Measurements from ENCODE around the gene IGFBP6. TPM values are rescaled to one million over a fixed set of nuclear protein-coding genes. Genes with fewer than 3 reads are reported as not detected.

Gene IGFBP6
- total RNA-seq, 1 experiment from 2014 or later = 6.4 TPM

DNA sequence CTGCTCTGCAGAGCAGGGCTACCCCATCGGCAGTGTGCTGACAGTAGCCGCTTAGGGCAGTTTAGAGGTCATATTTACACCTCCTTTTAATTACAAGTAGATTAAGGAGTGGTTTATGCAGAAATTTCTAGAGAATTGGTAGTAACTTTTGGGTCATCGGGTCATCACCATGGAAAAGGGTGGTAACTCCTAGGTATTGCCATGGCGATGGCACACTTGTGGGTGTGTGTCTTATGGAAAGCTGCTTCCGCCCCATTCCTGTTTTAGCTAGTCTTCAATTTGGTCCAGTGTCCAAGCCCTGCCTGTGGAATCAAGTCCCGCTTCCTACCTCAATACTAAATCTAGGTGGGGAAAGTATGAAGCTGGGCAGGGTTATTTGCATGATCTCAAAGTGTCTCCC lies 53.6 kb downstream of the IGFBP6 start:
- Mint-ChIP-seq H3K27ac (no peak overlapping the region), H3K9me3 (no peaks in the 10 kb centered on the region), H3K36me3 (no peaks in the 10 kb centered on the region), H3K4me3 (no peak overlapping the region), H3K27me3 (ENCODE audit: low read depth) (peaks cover 43% of the 10 kb centered on the region), H3K4me1 (peaks cover 3% of the 10 kb centered on the region; the same call in 1 of the 2 replicates)
- ATAC-seq = no peak
- ChIA-PET POLR2A (no interaction called here), CTCF (interaction anchor here (1.2 to 1.6 kb wide), 5 partner anchors 8 to 171 kb away, joined by 3 to 6 read pairs (median 3); partner anchors contain the start of gene AAAS)
- no peak for DNase-seq (ENCODE audit: low spot score)
- TF ChIP-seq, protein P1, sequence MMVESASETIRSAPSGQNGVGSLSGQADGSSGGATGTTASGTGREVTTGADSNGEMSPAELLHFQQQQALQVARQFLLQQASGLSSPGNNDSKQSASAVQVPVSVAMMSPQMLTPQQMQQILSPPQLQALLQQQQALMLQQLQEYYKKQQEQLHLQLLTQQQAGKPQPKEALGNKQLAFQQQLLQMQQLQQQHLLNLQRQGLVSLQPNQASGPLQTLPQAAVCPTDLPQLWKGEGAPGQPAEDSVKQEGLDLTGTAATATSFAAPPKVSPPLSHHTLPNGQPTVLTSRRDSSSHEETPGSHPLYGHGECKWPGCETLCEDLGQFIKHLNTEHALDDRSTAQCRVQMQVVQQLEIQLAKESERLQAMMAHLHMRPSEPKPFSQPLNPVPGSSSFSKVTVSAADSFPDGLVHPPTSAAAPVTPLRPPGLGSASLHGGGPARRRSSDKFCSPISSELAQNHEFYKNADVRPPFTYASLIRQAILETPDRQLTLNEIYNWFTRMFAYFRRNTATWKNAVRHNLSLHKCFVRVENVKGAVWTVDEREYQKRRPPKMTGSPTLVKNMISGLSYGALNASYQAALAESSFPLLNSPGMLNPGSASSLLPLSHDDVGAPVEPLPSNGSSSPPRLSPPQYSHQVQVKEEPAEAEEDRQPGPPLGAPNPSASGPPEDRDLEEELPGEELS (CRISPR knock-in tag; IDR thresholded peaks at IDR 0.05) = no peak
- no peak for TF ChIP-seq OVOL2 (CRISPR knock-in tag; IDR thresholded peaks at IDR 0.05; ENCODE audit: borderline replicate concordance)
- TF ChIP-seq, protein P2, sequence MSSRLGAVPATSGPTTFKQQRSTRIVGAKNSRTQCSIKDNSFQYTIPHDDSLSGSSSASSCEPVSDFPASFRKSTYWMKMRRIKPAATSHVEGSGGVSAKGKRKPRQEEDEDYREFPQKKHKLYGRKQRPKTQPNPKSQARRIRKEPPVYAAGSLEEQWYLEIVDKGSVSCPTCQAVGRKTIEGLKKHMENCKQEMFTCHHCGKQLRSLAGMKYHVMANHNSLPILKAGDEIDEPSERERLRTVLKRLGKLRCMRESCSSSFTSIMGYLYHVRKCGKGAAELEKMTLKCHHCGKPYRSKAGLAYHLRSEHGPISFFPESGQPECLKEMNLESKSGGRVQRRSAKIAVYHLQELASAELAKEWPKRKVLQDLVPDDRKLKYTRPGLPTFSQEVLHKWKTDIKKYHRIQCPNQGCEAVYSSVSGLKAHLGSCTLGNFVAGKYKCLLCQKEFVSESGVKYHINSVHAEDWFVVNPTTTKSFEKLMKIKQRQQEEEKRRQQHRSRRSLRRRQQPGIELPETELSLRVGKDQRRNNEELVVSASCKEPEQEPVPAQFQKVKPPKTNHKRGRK (CRISPR knock-in tag; IDR thresholded peaks at IDR 0.05; ENCODE audit: borderline replicate concordance) = no peak
- no peak for TF ChIP-seq ZSCAN18 (CRISPR knock-in tag; IDR thresholded peaks at IDR 0.05)
- no peak for TF ChIP-seq GTF2I (CRISPR knock-in tag; conservative IDR thresholded peaks at IDR 0.05)
- no peak for TF ChIP-seq E2F1 (CRISPR knock-in tag; IDR thresholded peaks at IDR 0.05)
- no peak for TF ChIP-seq SMAD3 (CRISPR knock-in tag; IDR thresholded peaks at IDR 0.05; ENCODE audit: borderline replicate concordance)
- TF ChIP-seq ZNF121 (CRISPR knock-in tag; IDR thresholded peaks at IDR 0.05) = no peak

Small RNA genes lying within 50 kb of the gene (microRNA-seq; reads per million reads assigned to microRNA genes)
- gene MIR6757 (ENCODE audit: borderline number of aligned reads) = not detected

Other genes starting within 250 kb of the IGFBP6 start
- gene KRT78, start 248.7 kb upstream of the IGFBP6 start, total RNA-seq (2021) = not detected in 3 replicates
- gene KRT8, start 192.6 kb upstream of the IGFBP6 start, total RNA-seq (2021) = 424 to 477 TPM (median 429 TPM) in 3 replicates
- 461 to 525 TPM (median 465 TPM) in 3 replicates for gene KRT18, start 148.5 kb upstream of the IGFBP6 start, total RNA-seq (2021)
- 730 to 860 TPM (median 838 TPM) in 3 replicates for gene EIF4B, start 91.2 kb upstream of the IGFBP6 start, total RNA-seq (2021)
- 3.4 to 7.7 TPM (median 4.1 TPM) in 3 replicates for gene TNS2, start 47.6 kb upstream of the IGFBP6 start, total RNA-seq (2021)
- 6.5 to 11.9 TPM (median 6.8 TPM) in 3 replicates for gene SPRYD3, start 18.3 kb upstream of the IGFBP6 start, total RNA-seq (2021)
- gene SOAT2, start 5.8 kb downstream of the IGFBP6 start, total RNA-seq (2021) = not detected in 3 replicates
- gene ZNF740, start 83.1 kb downstream of the IGFBP6 start, total RNA-seq (2021) = 26.6 to 36.6 TPM (median 36.1 TPM) in 3 replicates
- 11.5 to 12.6 TPM (median 12.3 TPM) in 3 replicates for gene CSAD, start 83.3 kb downstream of the IGFBP6 start, total RNA-seq (2021)
- 0.90 to 1.4 TPM (median 1.1 TPM) in 3 replicates for gene ITGB7, start 109.6 kb downstream of the IGFBP6 start, total RNA-seq (2021)
- 68.1 to 77.2 TPM (median 69.7 TPM) in 3 replicates for gene RARG, start 134.5 kb downstream of the IGFBP6 start, total RNA-seq (2021)
- gene ESPL1, start 170.6 kb downstream of the IGFBP6 start, total RNA-seq (2021) = 41.5 to 61.4 TPM (median 48.5 TPM) in 3 replicates
- gene PFDN5, start 197.9 kb downstream of the IGFBP6 start, total RNA-seq (2021) = 263 to 286 TPM (median 270 TPM) in 3 replicates
- 84.7 to 93.1 TPM (median 92.8 TPM) in 3 replicates for gene MYG1, start 202.0 kb downstream of the IGFBP6 start, total RNA-seq (2021)
- gene AAAS, start 223.9 kb downstream of the IGFBP6 start, total RNA-seq (2021) = 95.8 to 104 TPM (median 98.9 TPM) in 3 replicates
- 0.09 TPM in 1 of 3 replicates, not detected in the others for gene SP7, start 238.7 kb downstream of the IGFBP6 start, total RNA-seq (2021)

Data from WTC11 (cell line).